ENCODE measurements around the gene KLHL30. TPM values are rescaled to one million over a fixed set of nuclear protein-coding genes. Genes with fewer than 3 reads are reported as not detected.
A peak's percentile ranks its signal among the peaks of the same experiment; 100 is the strongest.

The KLHL30 gene
- total RNA-seq, 2 experiments from 2014 or later: not detected

DNA sequence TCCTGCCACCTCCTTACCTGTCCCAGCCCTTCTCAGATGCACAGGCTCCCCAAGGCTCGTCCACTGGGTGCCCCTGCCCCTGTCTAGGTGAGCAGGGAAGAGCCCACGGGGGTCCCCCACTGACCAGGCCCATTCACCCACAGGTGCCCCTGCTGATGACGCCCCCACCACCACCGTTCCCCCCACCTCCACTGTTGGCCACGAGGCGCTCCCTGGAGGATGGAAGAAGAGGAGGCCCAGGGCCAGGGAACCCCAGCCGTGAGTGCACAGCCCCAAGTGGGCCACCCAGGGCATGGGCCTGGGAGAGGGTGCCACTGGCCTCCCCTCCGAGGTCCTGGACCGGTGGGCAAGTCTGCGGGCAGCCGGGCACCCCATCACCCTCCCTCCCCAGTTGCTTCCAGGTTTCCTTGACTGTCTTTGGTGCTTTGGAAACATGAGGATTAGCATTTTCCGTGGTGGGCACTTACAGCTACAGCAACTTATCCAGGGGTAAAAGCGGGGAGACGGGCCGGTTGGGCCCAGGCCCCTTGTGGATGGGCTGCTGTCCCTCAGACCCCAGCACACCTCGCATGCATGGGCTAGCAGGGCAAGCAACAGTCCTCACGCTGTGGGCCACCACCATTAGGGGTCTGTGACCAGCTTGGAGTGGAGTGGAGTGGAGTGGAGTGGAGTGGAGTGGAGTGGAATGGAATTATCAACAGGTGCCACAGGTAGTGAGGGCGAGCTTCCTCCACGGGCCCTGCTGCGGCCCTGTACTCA is 13.2 kb upstream of the KLHL30 start:
- intact Hi-C loops (cut with micrococcal nuclease): no loop called here
- CTCF ChIA-PET: no interaction called here
- H3K36me3 Mint-ChIP-seq: no peaks in the 10 kb centered on the region

DNA sequence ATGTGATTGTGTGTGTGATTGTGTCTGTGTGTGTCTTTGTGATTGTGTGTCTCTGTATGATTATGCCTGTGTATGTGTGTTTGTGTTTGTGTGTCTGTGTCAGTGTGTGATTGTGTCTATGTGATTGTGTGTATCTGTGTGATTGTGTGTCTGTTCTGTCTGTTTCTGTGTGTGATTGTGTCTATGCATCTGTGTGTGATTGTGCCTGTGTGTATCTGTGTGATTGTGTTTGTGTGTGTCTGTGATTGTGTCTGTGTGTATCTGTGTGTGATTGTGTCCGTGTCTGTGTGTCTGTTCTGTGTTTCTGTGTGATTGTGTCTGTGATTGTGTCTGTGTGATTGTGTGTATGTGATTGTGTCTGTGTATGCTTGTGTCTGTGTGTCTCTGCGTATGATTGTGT is 12.1 kb upstream of the KLHL30 start:
- no peak overlapping the region for H3K4me3 Mint-ChIP-seq
- CTCF ChIA-PET: no interaction called here
- no peak for DNase-seq
- POLR2A ChIA-PET: no interaction called here
- intact Hi-C loops (cut with micrococcal nuclease): no loop called here
- H3K27ac Mint-ChIP-seq: no peak overlapping the region
- no peaks in the 10 kb centered on the region for H3K36me3 Mint-ChIP-seq
- H3K9me3 Mint-ChIP-seq: no peaks in the 10 kb centered on the region
- no peaks in the 10 kb centered on the region for H3K27me3 Mint-ChIP-seq
- no peaks in the 10 kb centered on the region for H3K4me1 Mint-ChIP-seq (ENCODE audit: low read depth)

More for the DNA sequence above, 13.2 kb upstream of the KLHL30 start:
- Mint-ChIP-seq H3K4me1 (ENCODE audit: low read depth) (no peaks in the 10 kb centered on the region), H3K27me3 (no peaks in the 10 kb centered on the region), H3K9me3 (no peaks in the 10 kb centered on the region), H3K4me3 (no peak overlapping the region), H3K27ac (no peak overlapping the region)
- POLR2A ChIA-PET: no interaction called here
- DNase-seq: no peak

GRCh38 chr2:238126775-238127164 is 11.7 kb upstream of the KLHL30 start:
- H3K9me3 Mint-ChIP-seq: no peaks in the 10 kb centered on the region
- H3K27me3 Mint-ChIP-seq: no peaks in the 10 kb centered on the region
- intact Hi-C loops (cut with micrococcal nuclease): no loop called here
- no peaks in the 10 kb centered on the region for H3K36me3 Mint-ChIP-seq
- no peak for DNase-seq
- POLR2A ChIA-PET: no interaction called here
- CTCF ChIA-PET: no interaction called here
- no peak overlapping the region for H3K4me3 Mint-ChIP-seq
- H3K27ac Mint-ChIP-seq: no peak overlapping the region
- no peaks in the 10 kb centered on the region for H3K4me1 Mint-ChIP-seq (ENCODE audit: low read depth)

DNA sequence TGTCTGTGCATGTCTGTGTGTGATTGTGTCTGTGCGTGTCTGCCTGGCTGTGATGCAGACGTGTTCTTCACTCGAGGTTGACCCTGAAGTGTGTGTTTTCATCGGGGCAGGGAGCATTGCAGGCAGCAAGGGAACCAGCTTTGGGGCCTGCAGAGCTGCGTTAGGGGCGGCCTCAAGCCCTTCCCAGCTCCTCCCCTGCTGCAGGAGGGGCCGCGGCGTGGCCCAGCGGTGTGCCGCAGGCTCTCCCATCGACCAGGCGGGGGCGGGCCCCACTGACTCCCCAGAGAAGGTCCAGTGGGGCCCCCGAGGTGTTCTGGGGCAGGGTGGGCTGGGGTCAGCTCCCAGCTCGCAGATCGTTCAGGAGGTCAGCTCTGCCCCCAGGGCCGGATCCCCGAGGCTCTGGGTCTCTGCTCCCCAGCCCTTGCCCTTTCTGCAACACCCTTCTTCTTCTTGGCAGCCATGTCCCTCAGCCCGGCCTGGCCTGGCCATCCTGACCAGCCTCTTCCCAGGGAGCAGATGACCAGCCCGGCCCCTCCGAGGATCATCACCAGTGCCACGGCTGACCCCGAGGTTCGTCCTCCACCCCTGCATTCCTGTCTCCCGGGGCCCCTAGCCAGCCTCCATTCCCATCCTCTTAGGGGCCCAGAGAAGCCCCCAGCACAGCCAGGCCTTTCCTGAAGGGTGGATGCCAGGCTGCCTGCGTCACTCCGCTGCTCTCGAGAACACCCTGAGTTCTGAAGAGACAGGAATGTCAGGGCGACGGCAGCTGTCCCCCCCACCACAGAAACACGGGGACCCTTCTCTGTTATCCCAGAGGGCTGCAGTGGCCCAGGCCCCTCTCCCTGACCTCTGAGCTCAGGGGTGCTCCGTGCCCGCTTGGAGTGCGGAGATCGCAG is 11.1 kb upstream of the KLHL30 start:
- no peak overlapping the region for H3K4me3 Mint-ChIP-seq
- intact Hi-C loops (cut with micrococcal nuclease): no loop called here
- H3K4me1 Mint-ChIP-seq (ENCODE audit: low read depth): no peaks in the 10 kb centered on the region
- H3K27me3 Mint-ChIP-seq: no peaks in the 10 kb centered on the region
- ChIA-PET CTCF (no interaction called here), POLR2A (no interaction called here)
- H3K9me3 Mint-ChIP-seq: no peaks in the 10 kb centered on the region
- no peak overlapping the region for H3K27ac Mint-ChIP-seq
- DNase-seq: peak; percentile 25
- no peaks in the 10 kb centered on the region for H3K36me3 Mint-ChIP-seq

GRCh38 chr2:238128061-238128440 is 10.4 kb upstream of the KLHL30 start:
- no peaks in the 10 kb centered on the region for H3K27me3 Mint-ChIP-seq
- no peak overlapping the region for H3K4me3 Mint-ChIP-seq
- no peaks in the 10 kb centered on the region for H3K4me1 Mint-ChIP-seq (ENCODE audit: low read depth)
- H3K9me3 Mint-ChIP-seq: no peaks in the 10 kb centered on the region
- no peak for DNase-seq
- no peak overlapping the region for H3K27ac Mint-ChIP-seq
- ChIA-PET CTCF (no interaction called here), POLR2A (no interaction called here)
- H3K36me3 Mint-ChIP-seq: no peaks in the 10 kb centered on the region
- intact Hi-C loops (cut with micrococcal nuclease): no loop called here

- H3K4me3 Mint-ChIP-seq: no peak overlapping the region
- no peak for DNase-seq
- intact Hi-C loops (cut with micrococcal nuclease): no loop called here
- H3K9me3 Mint-ChIP-seq: no peaks in the 10 kb centered on the region
- no peak overlapping the region for H3K27ac Mint-ChIP-seq
- H3K36me3 Mint-ChIP-seq: no peaks in the 10 kb centered on the region
- H3K4me1 Mint-ChIP-seq (ENCODE audit: low read depth): no peaks in the 10 kb centered on the region
- no peaks in the 10 kb centered on the region for H3K27me3 Mint-ChIP-seq
- ChIA-PET CTCF (no interaction called here), POLR2A (no interaction called here)
These were observed 9.9 kb upstream of the KLHL30 start for GRCh38 chr2:238128534-238129001.

DNA sequence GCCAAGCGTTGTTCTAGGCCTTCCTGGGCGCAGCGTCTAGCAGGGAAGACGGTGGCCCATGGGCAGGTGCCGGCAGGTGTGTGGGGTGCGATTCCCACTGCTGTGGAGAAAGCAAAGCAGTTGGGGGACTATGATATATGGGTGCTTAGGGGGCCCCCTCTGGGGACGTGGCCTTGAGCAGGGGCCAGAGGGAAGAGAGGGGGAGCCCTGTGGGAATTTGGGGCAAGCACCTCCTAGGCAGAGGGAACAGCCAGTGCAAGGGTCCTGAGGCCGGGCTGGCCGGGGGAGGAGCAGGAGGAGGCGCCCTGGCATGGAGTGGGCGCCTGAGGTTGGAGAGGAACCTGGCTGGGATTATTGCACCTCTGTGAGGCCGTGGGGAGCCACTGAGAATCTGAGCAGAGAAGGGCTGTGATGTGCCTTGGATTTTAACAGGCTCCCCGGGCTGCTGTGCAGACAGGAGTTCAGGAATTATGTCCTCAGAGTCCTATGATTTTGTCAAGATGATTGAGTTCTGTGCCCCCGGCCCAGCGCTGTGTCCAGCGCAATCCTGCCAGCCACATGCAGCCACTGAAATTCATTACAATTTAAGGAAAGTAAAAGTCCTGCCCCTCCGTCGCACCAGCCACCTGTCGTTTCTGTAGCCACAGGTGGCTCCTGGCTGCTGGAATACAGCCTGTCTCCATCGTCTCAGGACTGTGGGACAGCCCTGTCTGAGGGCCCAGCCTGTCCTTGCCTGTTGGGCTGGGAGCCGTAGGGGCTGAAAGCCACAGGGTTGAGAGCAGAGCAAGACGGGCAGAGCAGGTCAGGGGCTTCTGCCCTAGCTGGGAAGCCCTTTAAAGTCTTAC is 9.1 kb upstream of the KLHL30 start:
- Mint-ChIP-seq H3K4me1 (ENCODE audit: low read depth) (no peaks in the 10 kb centered on the region), H3K36me3 (no peaks in the 10 kb centered on the region), H3K27me3 (no peaks in the 10 kb centered on the region), H3K27ac (no peak overlapping the region), H3K4me3 (no peak overlapping the region), H3K9me3 (no peaks in the 10 kb centered on the region)
- CTCF ChIA-PET: no interaction called here
- POLR2A ChIA-PET: no interaction called here
- intact Hi-C loops (cut with micrococcal nuclease): no loop called here
- no peak for DNase-seq

- no peaks in the 10 kb centered on the region for H3K36me3 Mint-ChIP-seq
- H3K27me3 Mint-ChIP-seq: no peaks in the 10 kb centered on the region
- H3K27ac Mint-ChIP-seq: no peak overlapping the region
- no peak for DNase-seq
- H3K9me3 Mint-ChIP-seq: no peaks in the 10 kb centered on the region
- intact Hi-C loops (cut with micrococcal nuclease): no loop called here
- ChIA-PET CTCF (no interaction called here), POLR2A (no interaction called here)
- no peak overlapping the region for H3K4me3 Mint-ChIP-seq
- H3K4me1 Mint-ChIP-seq (ENCODE audit: low read depth): no peaks in the 10 kb centered on the region
These were observed 8.3 kb upstream of the KLHL30 start for GRCh38 chr2:238130111-238130695.

DNA sequence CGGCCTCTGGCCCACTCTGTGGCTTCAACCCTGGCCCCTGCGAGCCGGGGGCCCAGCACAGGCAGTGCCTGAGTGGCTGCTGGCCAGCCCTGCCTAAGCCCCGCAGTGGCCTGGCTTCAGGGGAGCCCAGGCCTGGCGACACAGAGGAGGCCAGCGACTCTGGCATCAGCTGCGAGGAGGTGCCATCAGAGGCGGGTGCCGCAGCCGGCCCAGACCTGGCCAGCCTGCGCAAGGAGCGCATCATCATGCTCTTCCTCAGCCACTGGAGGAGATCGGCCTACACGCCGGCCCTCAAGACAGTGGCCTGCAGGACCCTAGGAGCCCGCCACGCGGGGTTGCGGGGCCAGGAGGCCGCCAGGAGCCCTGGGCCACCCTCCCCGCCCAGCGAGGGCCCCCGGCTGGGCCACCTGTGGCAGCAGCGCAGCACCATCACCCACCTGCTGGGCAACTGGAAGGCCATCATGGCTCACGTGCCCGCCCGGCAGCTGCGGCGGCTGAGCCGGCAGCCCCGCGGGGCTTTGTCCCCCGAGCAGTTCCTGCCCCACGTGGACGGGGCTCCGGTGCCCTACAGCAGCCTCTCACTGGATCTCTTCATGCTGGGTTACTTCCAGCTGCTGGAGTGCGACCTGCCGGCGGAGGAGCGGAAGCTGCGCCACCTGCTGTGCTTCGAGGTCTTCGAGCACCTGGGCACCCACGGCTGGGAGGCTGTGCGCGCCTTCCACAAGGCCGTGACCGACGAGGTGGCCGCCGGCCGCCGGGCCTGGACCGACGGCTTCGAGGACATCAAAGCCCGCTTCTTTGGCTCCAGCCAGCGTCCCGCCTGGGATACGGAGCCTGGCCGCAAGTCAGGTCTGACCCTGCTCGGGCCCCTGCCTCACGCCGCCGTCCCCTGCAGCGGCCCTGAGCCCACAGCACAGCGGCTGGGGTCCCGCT is 7.5 kb upstream of the KLHL30 start:
- H3K9me3 Mint-ChIP-seq: no peaks in the 10 kb centered on the region
- H3K27ac Mint-ChIP-seq: no peak overlapping the region
- no peaks in the 10 kb centered on the region for H3K27me3 Mint-ChIP-seq
- no peak overlapping the region for H3K4me3 Mint-ChIP-seq
- POLR2A ChIA-PET: no interaction called here
- H3K4me1 Mint-ChIP-seq (ENCODE audit: low read depth): no peaks in the 10 kb centered on the region
- DNase-seq: no peak
- intact Hi-C loops (cut with micrococcal nuclease): no loop called here
- no peaks in the 10 kb centered on the region for H3K36me3 Mint-ChIP-seq
- CTCF ChIA-PET: no interaction called here

GRCh38 chr2:238131761-238132462 is 6.6 kb upstream of the KLHL30 start:
- no peaks in the 10 kb centered on the region for H3K27me3 Mint-ChIP-seq
- ChIA-PET POLR2A (no interaction called here), CTCF (no interaction called here)

More at GRCh38 chr2:238131761-238132462, 6.6 kb upstream of the KLHL30 start:
- H3K4me1 Mint-ChIP-seq (ENCODE audit: low read depth): no peaks in the 10 kb centered on the region
- no peak overlapping the region for H3K4me3 Mint-ChIP-seq
- no peaks in the 10 kb centered on the region for H3K36me3 Mint-ChIP-seq
- intact Hi-C loops (cut with micrococcal nuclease): no loop called here
- no peaks in the 10 kb centered on the region for H3K9me3 Mint-ChIP-seq
- H3K27ac Mint-ChIP-seq: no peak overlapping the region
- DNase-seq: no peak

Data from activated CD4-positive, alpha-beta memory T cell treated with anti-CD3 and anti-CD28 coated beads for 36 hours (primary cell).